ENCODE results near the gene SDHB. TPM values are rescaled to one million over a fixed set of nuclear protein-coding genes. Genes with fewer than 3 reads are reported as not detected.

Gene SDHB
- total and polyA plus RNA-seq, 10 of the 15 experiments (the other 5 are each of a cell fraction or from before 2014, with no cell fraction given) = 101 to 319 (median 188) TPM

- TF ChIP-seq PRDM15 (CRISPR knock-in tag; IDR thresholded peaks at IDR 0.05) (no peak), NR2C1 (IDR thresholded peaks at IDR 0.05) (peak; percentile 60), PAX5 (IDR thresholded peaks at IDR 0.05; ENCODE audit: borderline replicate concordance, low read depth, low read length) (no peak), NFXL1 (IDR thresholded peaks at IDR 0.05; ENCODE audit: borderline replicate concordance) (no peak), TCF3 (IDR thresholded peaks at IDR 0.05; ENCODE audit: borderline replicate concordance, insufficient read depth, low read depth, low read length) (no peak), RELB (IDR thresholded peaks at IDR 0.05; ENCODE audit: low read depth) (no peak), ZNF687 (IDR thresholded peaks at IDR 0.05) (no peak), ZBTB33 (IDR thresholded peaks at IDR 0.05) (no peak), EGR1 (IDR thresholded peaks at IDR 0.05; ENCODE audit: borderline replicate concordance in 1 of 2, low read depth in 2 of 2, low read length in 2 of 2) (peak; percentile 65 to 68; a peak in 2 of 3 replicates), POLR2AphosphoS2 (IDR thresholded peaks at IDR 0.05; ENCODE audit: low read depth, low read length) (no peak), SIX5 (IDR thresholded peaks at IDR 0.05; ENCODE audit: low read depth, low read length, severe bottlenecking) (peak; percentile 87), JUNB (IDR thresholded peaks at IDR 0.05) (no peak)
- TF ChIP-seq, protein P1, sequence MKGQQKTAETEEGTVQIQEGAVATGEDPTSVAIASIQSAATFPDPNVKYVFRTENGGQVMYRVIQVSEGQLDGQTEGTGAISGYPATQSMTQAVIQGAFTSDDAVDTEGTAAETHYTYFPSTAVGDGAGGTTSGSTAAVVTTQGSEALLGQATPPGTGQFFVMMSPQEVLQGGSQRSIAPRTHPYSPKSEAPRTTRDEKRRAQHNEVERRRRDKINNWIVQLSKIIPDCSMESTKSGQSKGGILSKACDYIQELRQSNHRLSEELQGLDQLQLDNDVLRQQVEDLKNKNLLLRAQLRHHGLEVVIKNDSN (IDR thresholded peaks at IDR 0.05; ENCODE audit: borderline replicate concordance, extremely low read length, insufficient read depth, low read depth, low read length) = no peak
- TF ChIP-seq, protein P2, sequence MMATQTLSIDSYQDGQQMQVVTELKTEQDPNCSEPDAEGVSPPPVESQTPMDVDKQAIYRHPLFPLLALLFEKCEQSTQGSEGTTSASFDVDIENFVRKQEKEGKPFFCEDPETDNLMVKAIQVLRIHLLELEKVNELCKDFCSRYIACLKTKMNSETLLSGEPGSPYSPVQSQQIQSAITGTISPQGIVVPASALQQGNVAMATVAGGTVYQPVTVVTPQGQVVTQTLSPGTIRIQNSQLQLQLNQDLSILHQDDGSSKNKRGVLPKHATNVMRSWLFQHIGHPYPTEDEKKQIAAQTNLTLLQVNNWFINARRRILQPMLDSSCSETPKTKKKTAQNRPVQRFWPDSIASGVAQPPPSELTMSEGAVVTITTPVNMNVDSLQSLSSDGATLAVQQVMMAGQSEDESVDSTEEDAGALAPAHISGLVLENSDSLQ (IDR thresholded peaks at IDR 0.05) = no peak
Measured at GRCh38 chr1:17011439-17012307, 42.2 kb downstream of the SDHB start, which contains the start of gene ATP13A2 (continued).

Measured in GM12878 (cell line).